NB4 (cell line): ENCODE data around the gene KSR2.

ENCODE experiments used
- CTCF ChIP-seq: IDR thresholded peaks from one replicate; pipeline ENCODE4 v1.5.1; 2012; ENCODE audit warnings: low read depth, low read length
- MAX ChIP-seq: IDR thresholded peaks from 2 replicates; pipeline ENCODE4 v1.6.1; 2011; ENCODE audit warnings: low read depth, low read length
- MYC ChIP-seq: IDR thresholded peaks from 2 replicates; pipeline ENCODE4 v1.6.1; 2011; ENCODE audit warnings: low read depth, low read length
- POLR2A ChIP-seq: IDR thresholded peaks from 2 replicates; pipeline ENCODE4 v1.6.1; 2011; ENCODE audit warnings: mild to moderate bottlenecking; ENCODE audit not compliant: insufficient read length; ENCODE audit errors: extremely low read depth

GRCh38 chr12:117518594-117519270 lies 450.1 kb downstream of the KSR2 start:
- TF ChIP-seq CTCF (no peak), MAX (no peak), POLR2A (no peak), MYC (no peak)
